Measurements from ENCODE around the gene PODXL.

DNA sequence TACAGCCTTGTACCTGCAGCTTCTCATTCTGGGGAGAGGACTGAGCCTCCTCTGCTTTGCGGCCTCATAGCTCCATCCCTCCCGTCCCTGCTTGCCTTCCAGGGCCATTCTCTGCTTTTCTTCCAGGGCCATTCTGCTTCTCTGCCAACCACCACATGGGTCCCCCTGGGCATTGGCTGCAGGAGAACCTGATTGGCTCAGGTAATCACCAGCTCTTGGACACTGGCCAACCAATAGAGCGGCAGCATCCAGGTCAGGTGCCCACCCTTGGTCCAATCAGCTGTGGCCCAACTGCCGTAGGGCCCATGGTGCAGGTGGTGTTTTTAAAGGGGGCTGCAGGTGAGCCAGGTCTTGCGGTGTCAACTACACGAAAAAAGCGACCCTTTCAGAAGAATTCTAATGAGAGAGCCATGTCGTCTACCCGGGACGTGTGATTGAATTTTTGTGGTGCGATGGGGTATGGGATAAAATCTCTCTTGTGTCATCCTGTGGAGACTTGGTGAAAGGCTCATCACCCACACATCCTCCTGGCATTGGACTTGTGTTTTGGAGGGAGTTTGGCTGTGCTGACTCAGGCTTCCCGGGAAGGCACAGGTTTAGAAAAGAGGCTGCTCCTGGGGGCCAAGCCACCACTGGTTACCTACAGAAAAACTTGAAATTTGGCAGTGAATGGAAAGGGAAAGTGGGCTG is 46.0 kb upstream of the PODXL start:
- TF ChIP-seq REST (IDR thresholded peaks at IDR 0.05) (no peak), CTCF (IDR thresholded peaks at IDR 0.05) (no peak), SMC3 (IDR thresholded peaks at IDR 0.05) (no peak), POLR2A (IDR thresholded peaks at IDR 0.05; ENCODE audit: low read length) (no peak), RAD21 (conservative IDR thresholded peaks at IDR 0.05 in 1 of 2, IDR thresholded peaks at IDR 0.05 in 1 of 2) (no peak), CEBPB (IDR thresholded peaks at IDR 0.05) (no peak), MAZ (IDR thresholded peaks at IDR 0.05; ENCODE audit: borderline replicate concordance, low read depth, low read length) (no peak), JUN (IDR thresholded peaks at IDR 0.05) (no peak), MAX (IDR thresholded peaks at IDR 0.05) (no peak), FOSL2 (IDR thresholded peaks at IDR 0.05) (no peak), FOSL2 (CRISPR knock-in tag; IDR thresholded peaks at IDR 0.05) (no peak), RARB (CRISPR knock-in tag; IDR thresholded peaks at IDR 0.05) (no peak), ZFP36 (IDR thresholded peaks at IDR 0.05; ENCODE audit: borderline replicate concordance, partially characterized antibody) (no peak), RNF2 (IDR thresholded peaks at IDR 0.05; ENCODE audit: borderline replicate concordance, low read depth) (no peak)

Data from A549 (cell line).